H1 (cell line): ENCODE results near the gene WDR75. TPM values are rescaled to one million over a fixed set of nuclear protein-coding genes. Genes with fewer than 3 reads are reported as not detected.

Experiments used
- CHD7 ChIP-seq: fragments of 300-600 bp; sonication (generic); IDR thresholded peaks from 2 replicates; pipeline ENCODE4 v1.7.1; 2012; ENCODE audit warnings: low read length, moderate library complexity, mild to moderate bottlenecking, inconsistent platforms; ENCODE audit not compliant: insufficient replicate concordance
- EP300 ChIP-seq, 2 experiments: IDR thresholded peaks; 1 replicate in 1 of 2; 2 replicates in 1 of 2; pipeline ENCODE4 v1.6.1; 2011 to 2012; ENCODE audit warnings: low read depth in 2 of 2, low read length in 2 of 2, mild to moderate bottlenecking in 2 of 2, borderline replicate concordance in 1 of 2, inconsistent platforms in 1 of 2, moderate library complexity in 1 of 2
- HDAC6 ChIP-seq: IDR thresholded peaks from one replicate; pipeline ENCODE4 v1.7.1; 2012; ENCODE audit warnings: low read depth, mild to moderate bottlenecking, inconsistent platforms, low read length, moderate library complexity
- POLR2AphosphoS5 ChIP-seq: IDR thresholded peaks from 2 replicates; pipeline ENCODE4 v1.6.1; 2011; ENCODE audit warnings: low read depth, low read length
- polyA plus RNA-seq, 7 experiments: library from polyadenylated mRNA; depleted of rRNA in 3 of 7; stranded (reverse) in 5 of 7; unstranded in 2 of 7; fragments of >200 nt in 5 of 7; fragments of 200-250 nt in 2 of 7; gene quantifications; 1 replicate in 5 of 7; 2 replicates in 1 of 7; 4 replicates in 1 of 7; pipeline versions ENCODE4 v1.2.1 to v1.2.3, GENCODE V29; 2011 to 2013; ENCODE audit warnings: missing spikeins in 2 of 7, mixed read lengths in 2 of 7
- total RNA-seq: library from RNA; stranded (reverse); fragmentation: NEBNext Ultra II Directional; extraction: Animal tissue kit (Norgen Biotek cat#: 25700); gene quantifications from 2 replicates; pipeline ENCODE4 v1.2.1, GENCODE V29; 2021

WDR75 gene
- total and polyA plus RNA-seq, 2 of the 8 experiments (the other 6 are each of a cell fraction or from before 2014, with no cell fraction given), result 26.9 to 77.1 TPM

GRCh38 chr2:189465076-189465475, 23.8 kb downstream of the WDR75 start (continued):
- TF ChIP-seq CHD7, result no peak
- no peak for TF ChIP-seq HDAC6
- no peak for TF ChIP-seq POLR2AphosphoS5
- TF ChIP-seq EP300 (IDR thresholded peaks at IDR 0.05; ENCODE audit: borderline replicate concordance in 1 of 2, low read depth in 2 of 2, low read length in 2 of 2), result no peak
